Measurements from ENCODE around the gene GC.
"Not testable (repeated sequence)": the region's sequence is repeated elsewhere in the genome, so short reads cannot be mapped to it uniquely, and the experiment has no call there.

GRCh38 chr4:71805230-71805629 is 21.4 kb upstream of the GC start:
- not testable (repeated sequence) for TF ChIP-seq CBX8 (IDR thresholded peaks at IDR 0.05; ENCODE audit: borderline replicate concordance, low read depth, low read length); CTCF (IDR thresholded peaks at IDR 0.05; ENCODE audit: control extremely low read depth in 1 of 3, insufficient read depth in 1 of 3, low read depth in 1 of 3, low read length in 3 of 3); FOSL1 (IDR thresholded peaks at IDR 0.05; ENCODE audit: insufficient read depth, low read depth, low read length); YY1 (IDR thresholded peaks at IDR 0.05; ENCODE audit: low read depth, low read length); JUND (IDR thresholded peaks at IDR 0.05; ENCODE audit: low read length)

All from H1 (cell line).